GM19099 (cell line): ENCODE measurements around the gene PNMA8B.

ENCODE experiments used
- POLR2A ChIP-seq: IDR thresholded peaks from 3 replicates; pipeline ENCODE4 v1.6.1; 2011; ENCODE audit warnings: low read depth; ENCODE audit not compliant: insufficient read length; ENCODE audit errors: extremely low read depth

The PNMA8B gene

GRCh38 chr19:46495786-46496099, at the start of gene PNMA8B:
Gene PNMA8B, minus strand, starts transcription at chr19:46495867. Its CDS starts 402 bp downstream, at chr19:46495465.
- TF ChIP-seq POLR2A = no peak

GRCh38 chr19:46544651-46545050, 49.0 kb upstream of the PNMA8B start:
- no peak for TF ChIP-seq POLR2A

- no peak for TF ChIP-seq POLR2A
Observed at GRCh38 chr19:46542428-46543230, 47.0 kb upstream of the PNMA8B start.

- no peak for TF ChIP-seq POLR2A
Observed at GRCh38 chr19:46537136-46538097, 41.8 kb upstream of the PNMA8B start.

- TF ChIP-seq POLR2A = no peak
Observed at GRCh38 chr19:46536391-46536790, 40.7 kb upstream of the PNMA8B start.

GRCh38 chr19:46533621-46534081, 38.0 kb upstream of the PNMA8B start:
- TF ChIP-seq POLR2A = no peak

- no peak for TF ChIP-seq POLR2A
Observed at GRCh38 chr19:46533078-46533620, 37.5 kb upstream of the PNMA8B start.

- no peak for TF ChIP-seq POLR2A
Observed at GRCh38 chr19:46530636-46531035, 35.0 kb upstream of the PNMA8B start.

- no peak for TF ChIP-seq POLR2A
Observed at GRCh38 chr19:46529622-46530451, 34.2 kb upstream of the PNMA8B start.

- no peak for TF ChIP-seq POLR2A
Observed at GRCh38 chr19:46528601-46529590, 33.2 kb upstream of the PNMA8B start.

- TF ChIP-seq POLR2A = no peak
Observed at GRCh38 chr19:46524308-46524707, 28.6 kb upstream of the PNMA8B start.

GRCh38 chr19:46521241-46521868, 25.7 kb upstream of the PNMA8B start:
- TF ChIP-seq POLR2A = no peak

GRCh38 chr19:46520616-46521015, 24.9 kb upstream of the PNMA8B start:
- no peak for TF ChIP-seq POLR2A
